SU-DHL-6 (cell line): Measurements from ENCODE around the gene SYCP1.
"Not testable (repeated sequence)": the region's sequence is repeated elsewhere in the genome, so short reads cannot be mapped to it uniquely, and the experiment has no call there.

Experiments used
- H2AFZ ChIP-seq: fragments of 200-600 bp; sonication (generic); 2 replicates; pipeline ENCODE4 v1.6.1; 2014; ENCODE audit warnings: low read depth, mild to moderate bottlenecking, moderate library complexity, mixed read lengths, antibody characterized with exemption, low read length; ENCODE audit not compliant: severe bottlenecking
- H3F3A ChIP-seq: fragments of 200-600 bp; shearing (Covaris generic); 2 replicates; pipeline ENCODE4 v1.6.0; 2016; ENCODE audit warnings: antibody characterized with exemption, mild to moderate bottlenecking; ENCODE audit not compliant: insufficient read depth
- H3K27ac ChIP-seq: fragments of 200-600 bp; sonication (generic); 2 replicates; pipeline ENCODE4 v1.5.1; 2016; ENCODE audit warnings: low read depth, mild to moderate bottlenecking, low read length, moderate library complexity, mixed read lengths
- H3K27me3 ChIP-seq: fragments of 200-600 bp; sonication (generic), shearing (Covaris generic); 2 replicates; pipeline ENCODE4 v1.6.0; 2014; ENCODE audit warnings: mild to moderate bottlenecking, low read length
- H3K36me3 ChIP-seq: fragments of 200-600 bp; sonication (generic); 2 replicates; pipeline ENCODE4 v1.6.1; 2014; ENCODE audit warnings: mild to moderate bottlenecking, low read length, mixed read lengths
- H3K4me2 ChIP-seq: fragments of 300-600, 200-600 bp; shearing (Covaris generic), sonication (generic); 2 replicates; pipeline ENCODE4 v1.6.0; 2014; ENCODE audit warnings: low read length, low read depth, mild to moderate bottlenecking; ENCODE audit not compliant: poor library complexity, severe bottlenecking
- H3K4me3 ChIP-seq: fragments of 200-600 bp; sonication (generic); 2 replicates; pipeline ENCODE4 v1.5.1; 2014; ENCODE audit warnings: antibody characterized with exemption, low read length, mild to moderate bottlenecking, mixed read lengths; ENCODE audit not compliant: insufficient read depth, poor library complexity, severe bottlenecking
- H3K79me2 ChIP-seq: fragments of 200-600 bp; sonication (generic); 2 replicates; pipeline ENCODE4 v1.6.1; 2014; ENCODE audit warnings: mild to moderate bottlenecking, low read length, moderate library complexity; ENCODE audit not compliant: insufficient read depth
- H3K9ac ChIP-seq: fragments of 200-600 bp; sonication (generic); 2 replicates; pipeline ENCODE4 v1.7.0; 2014; ENCODE audit warnings: mild to moderate bottlenecking, low read length
- H3K9me2 ChIP-seq: fragments of 200-600 bp; sonication (generic); replicated peaks from 2 replicates; pipeline ENCODE4 v1.6.1; 2014; ENCODE audit warnings: low read length; ENCODE audit not compliant: insufficient read depth
- H3K9me3 ChIP-seq: fragments of 200-600 bp; sonication (generic); 2 replicates; pipeline ENCODE4 v1.6.1; 2014; ENCODE audit warnings: low read length, mixed read lengths; ENCODE audit not compliant: insufficient read depth
- H4K20me1 ChIP-seq: fragments of 200-600 bp; sonication (generic); 2 replicates; pipeline ENCODE4 v1.6.1; 2014; ENCODE audit warnings: low read depth, mild to moderate bottlenecking, antibody characterized with exemption, low read length, moderate library complexity, mixed read lengths
- CTCF ChIP-seq: fragments of 200-600 bp; sonication (generic); IDR thresholded peaks from one replicate; pipeline ENCODE4 v1.5.1; 2017; ENCODE audit warnings: antibody characterized with exemption, mild to moderate bottlenecking, low read length, moderate library complexity; ENCODE audit not compliant: insufficient read depth, poor library complexity, severe bottlenecking
- EZH2phosphoT487 ChIP-seq: fragments of 200-600 bp; sonication (generic), shearing (Covaris generic); conservative IDR thresholded peaks from 2 replicates; pipeline ENCODE4 v1.6.1; 2018; ENCODE audit warnings: mild to moderate bottlenecking, antibody characterized with exemption, low read length, moderate library complexity, mixed read lengths

Gene SYCP1

GRCh38 chr1:114821978-114822377 is 32.7 kb upstream of the SYCP1 start:
- no peak overlapping the region for H3K4me3 ChIP-seq
- H3K36me3 ChIP-seq: no peaks in the 10 kb centered on the region
- no peaks in the 10 kb centered on the region for H3K9me3 ChIP-seq
- H3K79me2 ChIP-seq: no peaks in the 10 kb centered on the region
- H3K9ac ChIP-seq: no peak overlapping the region
- TF ChIP-seq EZH2phosphoT487 (no peak), CTCF (no peak)
- H4K20me1 ChIP-seq: no peaks in the 10 kb centered on the region
- no peak overlapping the region for H3K27ac ChIP-seq
- H3K9me2 ChIP-seq: no peaks in the 10 kb centered on the region
- H3K4me2 ChIP-seq: no peak overlapping the region
- no peak overlapping the region for H2AFZ ChIP-seq
- no peaks in the 10 kb centered on the region for H3F3A ChIP-seq
- no peaks in the 10 kb centered on the region for H3K27me3 ChIP-seq

GRCh38 chr1:114828251-114828650 is 26.4 kb upstream of the SYCP1 start:
- H3F3A ChIP-seq: no peaks in the 10 kb centered on the region
- TF ChIP-seq EZH2phosphoT487 (no peak), CTCF (no peak)
- H3K9me3 ChIP-seq: no peaks in the 10 kb centered on the region
- H3K27me3 ChIP-seq: no peaks in the 10 kb centered on the region
- H3K9me2 ChIP-seq: no peaks in the 10 kb centered on the region
- no peak overlapping the region for H2AFZ ChIP-seq
- H3K79me2 ChIP-seq: no peaks in the 10 kb centered on the region
- no peaks in the 10 kb centered on the region for H4K20me1 ChIP-seq
- no peak overlapping the region for H3K4me3 ChIP-seq
- H3K27ac ChIP-seq: no peak overlapping the region
- no peaks in the 10 kb centered on the region for H3K36me3 ChIP-seq
- H3K4me2 ChIP-seq: no peak overlapping the region
- H3K9ac ChIP-seq: no peak overlapping the region

GRCh38 chr1:114830075-114830474 is 24.6 kb upstream of the SYCP1 start:
- not testable (repeated sequence) for H4K20me1 ChIP-seq, H3K27me3 ChIP-seq, H3K9me3 ChIP-seq, H3K79me2 ChIP-seq, H3K36me3 ChIP-seq, H3F3A ChIP-seq, H3K27ac ChIP-seq, H3K9ac ChIP-seq, H2AFZ ChIP-seq, H3K4me2 ChIP-seq, H3K9me2 ChIP-seq, H3K4me3 ChIP-seq

- Histone ChIP-seq H4K20me1 (no peaks in the 10 kb centered on the region; the same call in 1 of the 2 replicates), H3K4me3 (no peak overlapping the region), H3K9me3 (no peaks in the 10 kb centered on the region), H3K9me2 (no peaks in the 10 kb centered on the region), H2AFZ (no peak overlapping the region), H3K27ac (no peak overlapping the region), H3K4me2 (no peak overlapping the region), H3F3A (no peaks in the 10 kb centered on the region), H3K36me3 (no peaks in the 10 kb centered on the region), H3K9ac (no peak overlapping the region), H3K79me2 (no peaks in the 10 kb centered on the region), H3K27me3 (no peaks in the 10 kb centered on the region)
- no peak for TF ChIP-seq CTCF
- TF ChIP-seq EZH2phosphoT487: no peak
Observed at GRCh38 chr1:114831276-114831994, 23.2 kb upstream of the SYCP1 start.
